Measurements from ENCODE around the gene SH3TC2. TPM values are rescaled to one million over a fixed set of nuclear protein-coding genes. Genes with fewer than 3 reads are reported as not detected.
A peak's percentile ranks its signal among the peaks of the same experiment; 100 is the strongest.

Gene SH3TC2
- polyA plus RNA-seq, 4 donors, result 0.36 to 0.68 TPM; not detected in 2

GRCh38 chr5:149035372-149035790 is 27.5 kb downstream of the SH3TC2 start:
- FAIRE-seq (no peak), DNase-seq (peak; percentile 62 to 76)
- 15 to 19% (median 17%) methylated on average over 8 of the region's 8 CpGs for WGBS, 3 donors
- Histone ChIP-seq H3K27ac (ENCODE audit: low read depth in 1 of 3, low read length in 2 of 3) (no peak overlapping the region), H3K36me3 (ENCODE audit: control insufficient read depth in 3 of 3, insufficient read depth in 2 of 3, low read depth in 1 of 3, low read length in 3 of 3) (no peaks in the 10 kb centered on the region), H3K9me3 (ENCODE audit: control insufficient read depth in 2 of 2, insufficient read depth in 1 of 2, low read depth in 1 of 2, low read length in 1 of 2) (no peaks in the 10 kb centered on the region), H3K4me1 (ENCODE audit: control insufficient read depth in 3 of 3, insufficient read depth in 2 of 3, low read depth in 1 of 3, low read length in 2 of 3) (no peaks in the 10 kb centered on the region), H3K27me3 (ENCODE audit: control insufficient read depth in 3 of 3, insufficient read depth in 3 of 3, low read length in 3 of 3) (no peaks in the 10 kb centered on the region), H3K4me3 (ENCODE audit: low read depth in 1 of 3, low read length in 3 of 3) (no peak overlapping the region)

DNA sequence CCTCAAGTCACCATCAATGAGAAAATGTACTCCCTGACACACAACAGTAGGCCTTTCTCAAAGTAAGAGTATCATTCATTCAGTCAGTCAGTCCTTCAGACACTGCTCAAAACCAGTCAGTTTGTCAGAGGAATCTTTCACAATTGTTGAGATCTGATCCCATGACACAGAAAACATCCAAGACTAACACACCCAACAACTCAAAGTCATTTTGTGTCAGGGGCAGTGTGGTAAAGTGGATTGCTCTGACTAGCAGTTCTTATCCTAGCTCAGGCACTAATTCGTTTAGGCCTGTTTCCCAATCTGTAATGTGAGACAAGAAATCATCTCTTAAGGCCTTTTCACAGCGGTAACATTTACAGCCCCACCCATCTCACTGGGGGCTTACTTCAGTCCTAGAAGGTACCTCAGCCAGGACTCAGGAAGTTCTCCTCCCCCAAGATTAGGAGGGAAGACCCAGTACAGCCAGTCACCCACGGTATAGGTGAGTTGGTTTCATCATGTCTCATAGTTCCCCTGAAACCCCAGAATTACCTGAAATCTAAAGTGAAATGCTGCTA is 31.9 kb downstream of the SH3TC2 start:
- H3K27me3 ChIP-seq (ENCODE audit: control insufficient read depth in 3 of 3, insufficient read depth in 3 of 3, low read length in 3 of 3), result no peaks in the 10 kb centered on the region
- DNase-seq, result no peak
- H3K27ac ChIP-seq (ENCODE audit: low read depth in 1 of 3, low read length in 2 of 3), result no peak overlapping the region
- H3K4me1 ChIP-seq (ENCODE audit: control insufficient read depth in 3 of 3, insufficient read depth in 2 of 3, low read depth in 1 of 3, low read length in 2 of 3), result no peaks in the 10 kb centered on the region
- H3K9me3 ChIP-seq (ENCODE audit: control insufficient read depth in 2 of 2, insufficient read depth in 1 of 2, low read depth in 1 of 2, low read length in 1 of 2), result no peaks in the 10 kb centered on the region
- peaks cover 0 to 6% (median 0%) of the 10 kb centered on the region in 3 donors for H3K36me3 ChIP-seq (ENCODE audit: control insufficient read depth in 3 of 3, insufficient read depth in 2 of 3, low read depth in 1 of 3, low read length in 3 of 3)
- no peak overlapping the region for H3K4me3 ChIP-seq (ENCODE audit: low read depth in 1 of 3, low read length in 3 of 3)
- WGBS, 3 donors, result 74 to 78% (median 76%) methylated on average over 3 of the region's 3 CpGs
- FAIRE-seq, result no peak

GRCh38 chr5:149030392-149030791 is 32.5 kb downstream of the SH3TC2 start:
- Histone ChIP-seq H3K4me1 (ENCODE audit: control insufficient read depth in 3 of 3, insufficient read depth in 2 of 3, low read depth in 1 of 3, low read length in 2 of 3) (no peaks in the 10 kb centered on the region), H3K27me3 (ENCODE audit: control insufficient read depth in 3 of 3, insufficient read depth in 3 of 3, low read length in 3 of 3) (no peaks in the 10 kb centered on the region), H3K36me3 (ENCODE audit: control insufficient read depth in 3 of 3, insufficient read depth in 2 of 3, low read depth in 1 of 3, low read length in 3 of 3) (peaks cover 0 to 6% (median 0%) of the 10 kb centered on the region in 3 donors), H3K4me3 (ENCODE audit: low read depth in 1 of 3, low read length in 3 of 3) (no peak overlapping the region), H3K27ac (ENCODE audit: low read depth in 1 of 3, low read length in 2 of 3) (no peak overlapping the region), H3K9me3 (ENCODE audit: control insufficient read depth in 2 of 2, insufficient read depth in 1 of 2, low read depth in 1 of 2, low read length in 1 of 2) (no peaks in the 10 kb centered on the region)
- DNase-seq, result no peak
- no peak for FAIRE-seq
- 83 to 86% (median 85%) methylated on average over 3 of the region's 3 CpGs for WGBS, 3 donors

DNA sequence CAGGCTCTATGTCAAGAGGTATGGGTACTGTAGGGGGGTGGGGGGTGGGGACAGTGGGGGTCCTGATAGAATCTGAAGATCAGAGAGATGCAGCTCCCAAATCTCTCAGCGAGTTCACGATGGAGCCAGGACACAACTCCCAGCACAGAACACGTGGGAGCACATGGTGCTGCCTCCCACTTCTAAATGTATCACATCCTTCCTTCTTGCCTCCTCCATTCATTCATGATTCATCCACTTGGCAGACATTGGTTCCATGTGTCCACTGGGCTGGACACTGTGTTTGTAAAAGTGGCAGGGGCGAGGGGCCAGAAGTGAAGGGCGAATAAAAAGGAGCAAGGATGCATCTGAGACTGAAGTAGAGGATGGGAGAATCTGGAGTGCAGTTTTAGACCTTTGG is 33.9 kb downstream of the SH3TC2 start:
- no peak for FAIRE-seq
- WGBS, 3 donors, result 84 to 94% (median 89%) methylated on average over 5 of the region's 5 CpGs
- no peak for DNase-seq
- Histone ChIP-seq H3K4me1 (ENCODE audit: control insufficient read depth in 3 of 3, insufficient read depth in 2 of 3, low read depth in 1 of 3, low read length in 2 of 3) (no peaks in the 10 kb centered on the region), H3K36me3 (ENCODE audit: control insufficient read depth in 3 of 3, insufficient read depth in 2 of 3, low read depth in 1 of 3, low read length in 3 of 3) (peaks cover 0 to 6% (median 0%) of the 10 kb centered on the region in 3 donors), H3K4me3 (ENCODE audit: low read depth in 1 of 3, low read length in 3 of 3) (no peak overlapping the region), H3K27me3 (ENCODE audit: control insufficient read depth in 3 of 3, insufficient read depth in 3 of 3, low read length in 3 of 3) (no peaks in the 10 kb centered on the region), H3K27ac (ENCODE audit: low read depth in 1 of 3, low read length in 2 of 3) (no peak overlapping the region), H3K9me3 (ENCODE audit: control insufficient read depth in 2 of 2, insufficient read depth in 1 of 2, low read depth in 1 of 2, low read length in 1 of 2) (no peaks in the 10 kb centered on the region)

GRCh38 chr5:149028161-149028560 is 34.7 kb downstream of the SH3TC2 start:
- Histone ChIP-seq H3K27me3 (ENCODE audit: control insufficient read depth in 3 of 3, insufficient read depth in 3 of 3, low read length in 3 of 3) (no peaks in the 10 kb centered on the region), H3K27ac (ENCODE audit: low read depth in 1 of 3, low read length in 2 of 3) (no peak overlapping the region), H3K4me1 (ENCODE audit: control insufficient read depth in 3 of 3, insufficient read depth in 2 of 3, low read depth in 1 of 3, low read length in 2 of 3) (no peaks in the 10 kb centered on the region), H3K4me3 (ENCODE audit: low read depth in 1 of 3, low read length in 3 of 3) (no peak overlapping the region), H3K36me3 (ENCODE audit: control insufficient read depth in 3 of 3, insufficient read depth in 2 of 3, low read depth in 1 of 3, low read length in 3 of 3) (peaks cover 0 to 6% (median 0%) of the 10 kb centered on the region in 3 donors), H3K9me3 (ENCODE audit: control insufficient read depth in 2 of 2, insufficient read depth in 1 of 2, low read depth in 1 of 2, low read length in 1 of 2) (no peaks in the 10 kb centered on the region)
- FAIRE-seq, result no peak
- DNase-seq, result no peak
- WGBS, 3 donors, result 78 to 93% (median 81%) methylated on average over 6 of the region's 6 CpGs

GRCh38 chr5:149027636-149028035 is 35.2 kb downstream of the SH3TC2 start:
- no peak for FAIRE-seq
- H3K4me1 ChIP-seq (ENCODE audit: control insufficient read depth in 3 of 3, insufficient read depth in 2 of 3, low read depth in 1 of 3, low read length in 2 of 3), result no peaks in the 10 kb centered on the region
- H3K9me3 ChIP-seq (ENCODE audit: control insufficient read depth in 2 of 2, insufficient read depth in 1 of 2, low read depth in 1 of 2, low read length in 1 of 2), result no peaks in the 10 kb centered on the region
- H3K27me3 ChIP-seq (ENCODE audit: control insufficient read depth in 3 of 3, insufficient read depth in 3 of 3, low read length in 3 of 3), result no peaks in the 10 kb centered on the region
- peaks cover 0 to 6% (median 0%) of the 10 kb centered on the region in 3 donors for H3K36me3 ChIP-seq (ENCODE audit: control insufficient read depth in 3 of 3, insufficient read depth in 2 of 3, low read depth in 1 of 3, low read length in 3 of 3)
- no peak overlapping the region for H3K4me3 ChIP-seq (ENCODE audit: low read depth in 1 of 3, low read length in 3 of 3)
- H3K27ac ChIP-seq (ENCODE audit: low read depth in 1 of 3, low read length in 2 of 3), result no peak overlapping the region
- 94 to 96% (median 95%) methylated on average over 12 of the region's 12 CpGs for WGBS, 3 donors
- DNase-seq, result no peak

- FAIRE-seq (no peak), DNase-seq (no peak)
- no peak overlapping the region for H3K4me3 ChIP-seq (ENCODE audit: low read depth in 1 of 3, low read length in 3 of 3)
- no peak overlapping the region for H3K27ac ChIP-seq (ENCODE audit: low read depth in 1 of 3, low read length in 2 of 3)
- no peaks in the 10 kb centered on the region for H3K4me1 ChIP-seq (ENCODE audit: control insufficient read depth in 3 of 3, insufficient read depth in 2 of 3, low read depth in 1 of 3, low read length in 2 of 3)
- H3K27me3 ChIP-seq (ENCODE audit: control insufficient read depth in 3 of 3, insufficient read depth in 3 of 3, low read length in 3 of 3), result no peaks in the 10 kb centered on the region
- no peaks in the 10 kb centered on the region for H3K9me3 ChIP-seq (ENCODE audit: control insufficient read depth in 2 of 2, insufficient read depth in 1 of 2, low read depth in 1 of 2, low read length in 1 of 2)
- H3K36me3 ChIP-seq (ENCODE audit: control insufficient read depth in 3 of 3, insufficient read depth in 2 of 3, low read depth in 1 of 3, low read length in 3 of 3), result peaks cover 0 to 6% (median 0%) of the 10 kb centered on the region in 3 donors
These were observed 37.9 kb downstream of the SH3TC2 start for GRCh38 chr5:149024943-149025342.

GRCh38 chr5:149024477-149024876 is 38.4 kb downstream of the SH3TC2 start:
- 15 to 33% (median 21%) methylated on average over 1 of the region's 1 CpG for WGBS, 3 donors
- no peak for FAIRE-seq

GRCh38 chr5:149022200-149022599 is 40.7 kb downstream of the SH3TC2 start:
- no peaks in the 10 kb centered on the region for H3K4me1 ChIP-seq (ENCODE audit: control insufficient read depth in 3 of 3, insufficient read depth in 2 of 3, low read depth in 1 of 3, low read length in 2 of 3)
- WGBS, 3 donors, result 76 to 90% (median 87%) methylated on average over 1 of the region's 1 CpG
- H3K27me3 ChIP-seq (ENCODE audit: control insufficient read depth in 3 of 3, insufficient read depth in 3 of 3, low read length in 3 of 3), result no peaks in the 10 kb centered on the region
- DNase-seq (no peak), FAIRE-seq (no peak)
- H3K9me3 ChIP-seq (ENCODE audit: control insufficient read depth in 2 of 2, insufficient read depth in 1 of 2, low read depth in 1 of 2, low read length in 1 of 2), result no peaks in the 10 kb centered on the region
- peaks cover 0 to 3% (median 0%) of the 10 kb centered on the region in 3 donors for H3K36me3 ChIP-seq (ENCODE audit: control insufficient read depth in 3 of 3, insufficient read depth in 2 of 3, low read depth in 1 of 3, low read length in 3 of 3)
- no peak overlapping the region for H3K4me3 ChIP-seq (ENCODE audit: low read depth in 1 of 3, low read length in 3 of 3)
- H3K27ac ChIP-seq (ENCODE audit: low read depth in 1 of 3, low read length in 2 of 3), result no peak overlapping the region

More at GRCh38 chr5:149024477-149024876, 38.4 kb downstream of the SH3TC2 start:
- Histone ChIP-seq H3K4me3 (ENCODE audit: low read depth in 1 of 3, low read length in 3 of 3) (no peak overlapping the region), H3K27me3 (ENCODE audit: control insufficient read depth in 3 of 3, insufficient read depth in 3 of 3, low read length in 3 of 3) (no peaks in the 10 kb centered on the region), H3K27ac (ENCODE audit: low read depth in 1 of 3, low read length in 2 of 3) (no peak overlapping the region), H3K4me1 (ENCODE audit: control insufficient read depth in 3 of 3, insufficient read depth in 2 of 3, low read depth in 1 of 3, low read length in 2 of 3) (no peaks in the 10 kb centered on the region), H3K36me3 (ENCODE audit: control insufficient read depth in 3 of 3, insufficient read depth in 2 of 3, low read depth in 1 of 3, low read length in 3 of 3) (peaks cover 0 to 6% (median 0%) of the 10 kb centered on the region in 3 donors), H3K9me3 (ENCODE audit: control insufficient read depth in 2 of 2, insufficient read depth in 1 of 2, low read depth in 1 of 2, low read length in 1 of 2) (no peaks in the 10 kb centered on the region)
- no peak for DNase-seq
